Measurements from ENCODE around the gene RPS6KC1.

DNA sequence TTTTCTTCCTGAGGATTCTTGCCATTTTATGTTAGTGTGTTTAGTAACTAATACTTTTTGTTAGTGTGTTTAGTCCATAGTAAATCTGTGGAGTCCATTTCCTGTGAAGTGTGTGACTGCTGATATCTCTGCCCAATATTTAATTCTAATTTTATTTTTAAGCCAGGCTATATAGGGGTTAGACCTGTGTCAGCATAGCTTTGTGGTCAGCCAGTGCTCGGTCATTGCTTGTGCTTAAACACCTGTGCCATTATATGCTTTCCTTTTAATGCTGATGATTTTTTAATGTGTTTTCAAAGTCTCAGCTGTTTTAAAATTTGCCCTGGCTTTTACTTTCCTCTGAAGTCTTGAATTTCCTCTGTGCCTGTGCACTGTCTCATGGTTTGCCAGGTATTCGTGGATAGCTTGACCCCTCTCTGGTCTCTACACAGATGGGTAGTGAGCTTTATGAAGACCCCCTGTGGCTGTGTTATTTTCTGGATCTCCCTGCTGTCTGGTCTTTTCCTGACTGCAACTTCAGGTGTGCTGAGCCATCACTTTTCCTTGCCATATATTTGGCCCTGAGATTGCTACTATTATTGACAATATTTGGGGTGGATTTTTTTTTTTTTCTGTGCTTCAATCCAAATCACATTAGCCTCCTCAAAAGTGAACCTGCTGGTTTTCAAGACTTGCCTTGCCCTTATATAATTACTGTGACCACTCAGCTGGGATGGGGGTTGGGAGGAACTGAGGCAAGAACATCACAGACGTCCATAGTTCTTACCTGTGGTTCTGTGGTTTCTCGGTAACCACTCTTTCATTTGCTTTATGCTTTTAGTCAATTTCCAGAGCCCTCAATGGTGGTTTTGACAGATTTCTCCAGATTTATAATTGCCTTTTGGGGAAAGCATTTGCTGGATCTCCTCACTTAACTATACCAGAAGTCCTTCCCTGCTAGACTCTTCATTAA is 59.6 kb downstream of the RPS6KC1 start:
- TF ChIP-seq, protein P1, sequence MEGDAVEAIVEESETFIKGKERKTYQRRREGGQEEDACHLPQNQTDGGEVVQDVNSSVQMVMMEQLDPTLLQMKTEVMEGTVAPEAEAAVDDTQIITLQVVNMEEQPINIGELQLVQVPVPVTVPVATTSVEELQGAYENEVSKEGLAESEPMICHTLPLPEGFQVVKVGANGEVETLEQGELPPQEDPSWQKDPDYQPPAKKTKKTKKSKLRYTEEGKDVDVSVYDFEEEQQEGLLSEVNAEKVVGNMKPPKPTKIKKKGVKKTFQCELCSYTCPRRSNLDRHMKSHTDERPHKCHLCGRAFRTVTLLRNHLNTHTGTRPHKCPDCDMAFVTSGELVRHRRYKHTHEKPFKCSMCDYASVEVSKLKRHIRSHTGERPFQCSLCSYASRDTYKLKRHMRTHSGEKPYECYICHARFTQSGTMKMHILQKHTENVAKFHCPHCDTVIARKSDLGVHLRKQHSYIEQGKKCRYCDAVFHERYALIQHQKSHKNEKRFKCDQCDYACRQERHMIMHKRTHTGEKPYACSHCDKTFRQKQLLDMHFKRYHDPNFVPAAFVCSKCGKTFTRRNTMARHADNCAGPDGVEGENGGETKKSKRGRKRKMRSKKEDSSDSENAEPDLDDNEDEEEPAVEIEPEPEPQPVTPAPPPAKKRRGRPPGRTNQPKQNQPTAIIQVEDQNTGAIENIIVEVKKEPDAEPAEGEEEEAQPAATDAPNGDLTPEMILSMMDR (IDR thresholded peaks at IDR 0.05): no peak
- TF ChIP-seq POLR2A (IDR thresholded peaks at IDR 0.05): no peak

Measured in tibial nerve (tissue), 3 donors.